A549 (cell line): Measurements from ENCODE around the gene FLYWCH1. TPM values are rescaled to one million over a fixed set of nuclear protein-coding genes. Genes with fewer than 3 reads are reported as not detected.
"Not testable (repeated sequence)": the region's sequence is repeated elsewhere in the genome, so short reads cannot be mapped to it uniquely, and the experiment has no call there.

Experiments
- ATAC-seq, 2 experiments: fragments of 200-7000 bp in 1 of 2; fragments of >200 bp in 1 of 2; cut with Nextera tagmentation in 1 of 2; cut with Tn5 transposase in 1 of 2; 3 replicates each; pipeline versions ENCODE4 v1.8.0 to v1.9.1; 2018 to 2020; ENCODE audit warnings: mild to moderate bottlenecking in 1 of 2, moderate library complexity in 1 of 2
- CTCF ChIA-PET: fragments of 300-600 bp; sonication (Branson Sonifier 250); formaldehyde crosslinking; extraction: SDS; loops from one replicate; lab custom pipeline; 2021; ENCODE audit warnings: antibody characterized with exemption, inconsistent platforms; lab: Yijun Ruan, JAX
- POLR2A ChIA-PET: fragments of 350-600 bp; formaldehyde crosslinking; extraction: SDS; loops from one replicate; lab custom pipeline; 2021; ENCODE audit warnings: antibody characterized with exemption, inconsistent platforms; lab: Yijun Ruan, JAX
- DNase-seq, 2 experiments: peaks; one replicate each; pipeline versions ENCODE4 v3.0.0 to v3.0.0-alpha.2; 2011 to 2016; ENCODE audit warnings: low read depth in 1 of 2, low spot score in 1 of 2
- FAIRE-seq: peaks from 2 replicates; lab custom pipeline; 2011; peaks lifted over from hg19 to GRCh38; lab: Jason Lieb, UNC
- H3K27ac ChIP-seq, 2 experiments: fragments of >200 bp; sonication (Bioruptor Twin); formaldehyde crosslinking; 3 replicates each; pipeline ENCODE4 v1.5.1; 2016 to 2017
- H3K4me1 ChIP-seq: fragments of >200 bp; sonication (Bioruptor Twin); formaldehyde crosslinking; 3 replicates; pipeline ENCODE4 v1.6.1; 2016
- H3K4me2 ChIP-seq: fragments of >200 bp; sonication (Bioruptor Twin); formaldehyde crosslinking; 3 replicates; pipeline ENCODE4 v1.6.1; 2016
- H3K4me3 ChIP-seq: fragments of >200 bp; sonication (Bioruptor Twin); formaldehyde crosslinking; 3 replicates; pipeline ENCODE4 v1.5.1; 2016
- H3K9me3 ChIP-seq: fragments of >200 bp; sonication (Bioruptor Twin); formaldehyde crosslinking; 3 replicates; pipeline ENCODE4 v1.6.1; 2016
- BHLHE40 ChIP-seq: IDR thresholded peaks from 2 replicates; pipeline ENCODE4 v1.6.1; 2012; ENCODE audit warnings: low read depth, low read length, inconsistent platforms
- CBX8 ChIP-seq: fragments of 200-600 bp; sonication (generic); IDR thresholded peaks from 2 replicates; pipeline ENCODE4 v1.6.1; 2016
- CTCF ChIP-seq: fragments of >200 bp; sonication (Bioruptor Twin); formaldehyde crosslinking; IDR thresholded peaks from 3 replicates; pipeline ENCODE4 v1.5.1; 2016
- E2F6 ChIP-seq: IDR thresholded peaks from 2 replicates; pipeline ENCODE4 v1.6.1; 2012; ENCODE audit warnings: low read depth, borderline replicate concordance
- EHMT2 ChIP-seq: fragments of 200-600 bp; sonication (generic); IDR thresholded peaks from 2 replicates; pipeline ENCODE4 v1.6.1; 2016; ENCODE audit warnings: antibody characterized with exemption, low read depth, mild to moderate bottlenecking, moderate library complexity
- HMGXB4 ChIP-seq: fragments of 250-450 bp; sonication (Bioruptor Pico); IDR thresholded peaks from 2 replicates; pipeline ENCODE4 v1.5.0; 2021; ENCODE audit warnings: mild to moderate bottlenecking, moderate library complexity, borderline replicate concordance
- HOXA7 ChIP-seq: fragments of 250-450 bp; sonication (Bioruptor Pico); IDR thresholded peaks from 2 replicates; pipeline ENCODE4 v1.5.0; 2020; ENCODE audit warnings: mild to moderate bottlenecking, moderate library complexity
- MAFK ChIP-seq: fragments of 450-650 bp; IDR thresholded peaks from 2 replicates; pipeline ENCODE4 v1.6.1; 2014; ENCODE audit not compliant: partially characterized antibody
- MAX ChIP-seq: IDR thresholded peaks from 2 replicates; pipeline ENCODE4 v1.6.1; 2012
- MYC ChIP-seq: IDR thresholded peaks from 2 replicates; pipeline ENCODE4 v1.6.1; 2012; ENCODE audit warnings: mild to moderate bottlenecking, inconsistent platforms, low read length, improper control_type of control experiment, borderline replicate concordance
- RAD21 ChIP-seq, 2 experiments: fragments of >200 bp in 1 of 2; sonication (Bioruptor Twin) in 1 of 2; formaldehyde crosslinking in 1 of 2; IDR thresholded peaks in 1 of 2; conservative IDR thresholded peaks in 1 of 2; 2 replicates in 1 of 2; 3 replicates in 1 of 2; pipeline ENCODE4 v1.6.1; 2012 to 2018; ENCODE audit warnings: inconsistent platforms in 1 of 2
- SMC3 ChIP-seq: fragments of >200 bp; sonication (Bioruptor Twin); formaldehyde crosslinking; IDR thresholded peaks from 3 replicates; pipeline ENCODE4 v1.6.1; 2018; ENCODE audit warnings: inconsistent platforms
- TFCP2L1 ChIP-seq: fragments of 250-450 bp; sonication (Bioruptor Pico); IDR thresholded peaks from 2 replicates; pipeline ENCODE4 v1.5.0; 2021; ENCODE audit warnings: mild to moderate bottlenecking
- ZFP36 ChIP-seq: fragments of 450-650 bp; IDR thresholded peaks from 2 replicates; pipeline ENCODE4 v1.6.1; 2014; ENCODE audit warnings: borderline replicate concordance; ENCODE audit not compliant: partially characterized antibody
- WGBS: methylation state at CpG from one replicate; pipeline ENCODE4 v1.1.6; 2017; ENCODE audit errors: missing lambda C conversion rate; 5-methylcytosine and 5-hydroxymethylcytosine counted together
- polyA plus RNA-seq, 4 experiments: library from polyadenylated mRNA; depleted of rRNA in 3 of 4; stranded (reverse); fragments of >200 nt; fragmentation: RNase III in 1 of 4; extraction: RNeasy Plus Mini Kit Qiagen cat#74134 plus additional on column Dnase treatment in 1 of 4; gene quantifications; 2 replicates in 3 of 4; 3 replicates in 1 of 4; pipeline ENCODE4 v1.2.3, GENCODE V29; 2011 to 2017

Gene FLYWCH1
- polyA plus RNA-seq, 2 of the 4 experiments (the other 2 are of a cell fraction) = 9.3 to 22.5 TPM

- WGBS = 73% methylated on average over 5 of the region's 5 CpGs
These were observed 14.9 kb downstream of the FLYWCH1 start for GRCh38 chr16:2926650-2926999.

GRCh38 chr16:2927010-2927646 lies 15.4 kb downstream of the FLYWCH1 start:
- CTCF ChIA-PET = interaction anchor here (0.5 to 9.6 kb wide), 46 partner anchors 11 to 543 kb away, joined by 3 to 190 read pairs (median 5); partner anchors contain the start of genes FLYWCH1, FLYWCH2, KREMEN2 and PAQR4
- TF ChIP-seq MAX = peak; percentile 84
- peak; percentile 58 for TF ChIP-seq SMC3
- TF ChIP-seq CTCF = peak; percentile 91
- TF ChIP-seq HMGXB4 (CRISPR knock-in tag) = no peak
- no peak for TF ChIP-seq EHMT2
- TF ChIP-seq RAD21 (conservative IDR thresholded peaks at IDR 0.05 in 1 of 2, IDR thresholded peaks at IDR 0.05 in 1 of 2) = peak; percentile 73 to 79
- Histone ChIP-seq H3K4me2 (peak overlapping the region; percentile 71), H3K4me1 (peaks cover 3% of the 10 kb centered on the region; the same call in 1 of the 3 replicates), H3K4me3 (no peak overlapping the region), H3K9me3 (no peaks in the 10 kb centered on the region), H3K27ac (0 out of 6 replicates have a peak overlapping the region, but pooled peaks of 1 of the 2 experiments have one; percentile 2)
- DNase-seq (peak; percentile 55 to 89), ATAC-seq (peak; percentile 89 to 93), FAIRE-seq (peak; percentile 94)
- WGBS = 9% methylated on average over 19 of the region's 19 CpGs
- POLR2A ChIA-PET = interaction anchor here (0.5 to 1.2 kb wide), 6 partner anchors 19 to 245 kb away, joined by 3 to 7 read pairs (median 3); partner anchors contain the start of genes FLYWCH2 and KCTD5

More at GRCh38 chr16:2926650-2926999, 14.9 kb downstream of the FLYWCH1 start:
- 0 out of 6 replicates have a peak overlapping the region, but pooled peaks of 1 of the 2 experiments have one; percentile 2 for H3K27ac ChIP-seq
- CTCF ChIA-PET = interaction anchor here (0.6 to 9.6 kb wide), 35 partner anchors 11 to 542 kb away, joined by 3 to 190 read pairs (median 5); partner anchors contain the start of genes FLYWCH1, FLYWCH2, KREMEN2 and PAQR4
- FAIRE-seq (no peak), DNase-seq (no peak), ATAC-seq (no peak)
- peak overlapping the region; percentile 71 for H3K4me2 ChIP-seq
- no peak for TF ChIP-seq HOXA7 (CRISPR knock-in tag)
- no peak for TF ChIP-seq CBX8
- TF ChIP-seq MAFK = peak; percentile 37
- no peak for TF ChIP-seq E2F6
- no peaks in the 10 kb centered on the region for H3K9me3 ChIP-seq
- POLR2A ChIA-PET = interaction anchor here (0.8 to 1.2 kb wide), 4 partner anchors 19 to 59 kb away, joined by 3 to 7 read pairs (median 4); partner anchors contain the start of gene FLYWCH2
- H3K4me3 ChIP-seq = no peak overlapping the region
- peaks cover 3% of the 10 kb centered on the region; the same call in 1 of the 3 replicates for H3K4me1 ChIP-seq

GRCh38 chr16:2928151-2928550 lies 16.4 kb downstream of the FLYWCH1 start:
- H3K4me3 ChIP-seq, DNase-seq, H3K27ac ChIP-seq, POLR2A ChIA-PET, H3K9me3 ChIP-seq, H3K4me1 ChIP-seq, H3K4me2 ChIP-seq, ATAC-seq, FAIRE-seq: not testable (repeated sequence)
- CTCF ChIA-PET = interaction anchor here (1.5 to 9.6 kb wide), 5 partner anchors 12 to 57 kb away, joined by 4 to 190 read pairs (median 56); no protein-coding TSS in a partner anchor
- 93% methylated on average over 4 of the region's 4 CpGs for WGBS

- H3K27ac ChIP-seq = no peak overlapping the region
- FAIRE-seq = no peak
- no peak for DNase-seq
- CTCF ChIA-PET = interaction anchor here (5.4 to 9.6 kb wide), 3 partner anchors 15 to 58 kb away, joined by 20 to 190 read pairs (median 56); no protein-coding TSS in a partner anchor
- H3K4me2 ChIP-seq = no peak overlapping the region
- no peak for TF ChIP-seq BHLHE40
- TF ChIP-seq ZFP36 = no peak
- no peak for TF ChIP-seq TFCP2L1 (CRISPR knock-in tag)
- TF ChIP-seq CBX8 = no peak
- no peak for TF ChIP-seq MYC
- POLR2A ChIA-PET = no interaction called here
- H3K9me3 ChIP-seq = no peaks in the 10 kb centered on the region
- H3K4me3 ChIP-seq = no peak overlapping the region
- H3K4me1 ChIP-seq = peaks cover 3% of the 10 kb centered on the region; the same call in 1 of the 3 replicates
- ATAC-seq = no peak
- 81% methylated on average over 7 of the region's 11 CpGs for WGBS
These were observed 17.1 kb downstream of the FLYWCH1 start for GRCh38 chr16:2928796-2929195.
